DOHH2 (cell line): ENCODE measurements around the gene CSNK2A1.

Experiments used
- EZH2phosphoT487 ChIP-seq: fragments of 200-600 bp; sonication (generic); IDR thresholded peaks from 2 replicates; pipeline ENCODE4 v1.6.1; 2017; ENCODE audit warnings: borderline replicate concordance, mild to moderate bottlenecking, antibody characterized with exemption, low read length, moderate library complexity, mixed read lengths
- TF ChIP-seq, protein P1 (sequence below): fragments of 200-600 bp; sonication (generic); IDR thresholded peaks from one replicate; pipeline ENCODE4 v1.5.1; 2014; ENCODE audit warnings: antibody characterized with exemption, mild to moderate bottlenecking, low read depth, low read length; ENCODE audit not compliant: poor library complexity, severe bottlenecking

- TF ChIP-seq, protein P1, sequence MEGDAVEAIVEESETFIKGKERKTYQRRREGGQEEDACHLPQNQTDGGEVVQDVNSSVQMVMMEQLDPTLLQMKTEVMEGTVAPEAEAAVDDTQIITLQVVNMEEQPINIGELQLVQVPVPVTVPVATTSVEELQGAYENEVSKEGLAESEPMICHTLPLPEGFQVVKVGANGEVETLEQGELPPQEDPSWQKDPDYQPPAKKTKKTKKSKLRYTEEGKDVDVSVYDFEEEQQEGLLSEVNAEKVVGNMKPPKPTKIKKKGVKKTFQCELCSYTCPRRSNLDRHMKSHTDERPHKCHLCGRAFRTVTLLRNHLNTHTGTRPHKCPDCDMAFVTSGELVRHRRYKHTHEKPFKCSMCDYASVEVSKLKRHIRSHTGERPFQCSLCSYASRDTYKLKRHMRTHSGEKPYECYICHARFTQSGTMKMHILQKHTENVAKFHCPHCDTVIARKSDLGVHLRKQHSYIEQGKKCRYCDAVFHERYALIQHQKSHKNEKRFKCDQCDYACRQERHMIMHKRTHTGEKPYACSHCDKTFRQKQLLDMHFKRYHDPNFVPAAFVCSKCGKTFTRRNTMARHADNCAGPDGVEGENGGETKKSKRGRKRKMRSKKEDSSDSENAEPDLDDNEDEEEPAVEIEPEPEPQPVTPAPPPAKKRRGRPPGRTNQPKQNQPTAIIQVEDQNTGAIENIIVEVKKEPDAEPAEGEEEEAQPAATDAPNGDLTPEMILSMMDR = no peak
- TF ChIP-seq EZH2phosphoT487 = no peak
These were observed 12.4 kb upstream of the CSNK2A1 start for GRCh38 chr20:555976-556385.
